Measurements from ENCODE around the gene LEO1.

LEO1 gene

DNA sequence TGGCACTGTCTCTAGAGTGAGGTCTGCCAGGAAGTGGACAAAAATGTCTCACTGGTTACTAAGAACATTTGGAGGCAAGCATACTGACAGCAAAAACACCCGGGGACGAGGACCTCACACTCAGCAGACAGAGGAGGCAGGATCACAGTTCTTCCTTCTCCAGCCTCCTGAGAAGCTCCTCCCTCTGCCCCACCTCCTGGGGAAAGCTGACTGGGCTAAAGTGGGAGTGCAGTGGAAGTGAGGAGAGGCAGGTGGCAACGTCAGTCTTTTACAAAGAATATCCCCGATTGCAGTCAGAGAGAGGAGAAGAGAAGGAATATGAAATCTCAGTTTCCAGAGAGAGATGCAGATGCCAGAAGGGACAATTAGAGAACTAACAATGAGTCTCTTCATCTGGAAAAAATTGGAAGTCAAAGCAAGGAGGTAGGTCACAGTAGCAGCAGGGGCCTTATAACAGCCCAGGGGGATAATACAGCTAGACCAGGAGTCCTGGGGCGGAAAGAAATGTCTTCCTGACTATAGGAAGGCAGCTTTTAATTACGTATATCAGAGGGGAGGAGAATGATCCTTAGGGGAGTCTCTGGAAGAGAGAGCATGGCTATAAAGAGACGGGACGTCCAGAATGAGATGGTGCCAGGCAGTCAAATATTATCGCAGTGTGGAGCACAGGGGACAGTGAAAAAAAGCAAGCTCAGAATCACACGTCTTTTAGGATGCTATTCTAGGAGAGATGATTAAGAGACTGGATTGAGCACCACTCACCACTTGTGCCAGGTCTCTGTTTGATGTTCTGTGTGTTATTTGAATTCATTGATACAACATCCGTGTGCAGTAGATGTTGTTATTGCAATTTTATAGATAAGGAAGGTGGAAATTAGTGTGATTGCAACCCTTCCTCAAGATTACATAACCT, 47.2 kb downstream of the LEO1 start:
- H3K4me2 ChIP-seq (ENCODE audit: low read length, poor library complexity, severe bottlenecking) = no peak overlapping the region

DNA sequence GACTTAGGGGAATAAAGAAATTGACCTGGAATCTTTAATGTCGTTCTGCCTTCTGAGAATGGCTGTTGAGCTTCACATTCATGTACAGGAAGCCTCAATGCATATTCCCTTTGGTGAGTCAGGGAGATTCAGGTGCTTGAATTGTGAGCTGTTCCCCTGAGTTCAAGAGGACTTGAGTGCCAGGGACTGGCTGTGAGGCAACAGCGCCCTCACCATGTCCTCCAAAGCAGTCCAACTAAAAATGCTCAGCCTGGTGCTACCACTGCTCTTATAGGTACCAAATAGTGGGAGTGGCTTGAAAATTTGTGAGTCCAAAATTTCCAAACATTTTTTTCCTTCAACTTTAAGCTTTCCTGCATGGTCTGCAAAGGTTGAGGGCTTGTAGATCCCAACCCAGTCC, 54.1 kb downstream of the LEO1 start:
- H3K27ac ChIP-seq (ENCODE audit: low read length, poor library complexity, severe bottlenecking) = no peak overlapping the region
- no peaks in the 10 kb centered on the region for H3K4me1 ChIP-seq (ENCODE audit: control insufficient read depth, insufficient read depth, low read depth, low read length)
- no peak overlapping the region for H2AFZ ChIP-seq (ENCODE audit: low read depth, low read length)
- H3K4ac ChIP-seq (ENCODE audit: low read depth in 1 of 2, low read length in 2 of 2) = no peak overlapping the region
- H2BK120ac ChIP-seq (ENCODE audit: low read depth, low read length) = no peak overlapping the region
- no peak overlapping the region for H3K23ac ChIP-seq (ENCODE audit: low read length in 2 of 2)
- H2AK5ac ChIP-seq (ENCODE audit: low read length, severe bottlenecking) = no peak overlapping the region
- H2BK15ac ChIP-seq (ENCODE audit: low read depth, poor library complexity, severe bottlenecking) = no peak overlapping the region
- peaks cover 13% of the 10 kb centered on the region for H3K79me1 ChIP-seq (replicated peaks; ENCODE audit: low read length, poor library complexity, severe bottlenecking)
- DNase-seq = peak; percentile 28
- H4K8ac ChIP-seq (ENCODE audit: low read length) = no peak overlapping the region
- no peak overlapping the region for H4K91ac ChIP-seq (ENCODE audit: low read length)
- H3K4me3 ChIP-seq (ENCODE audit: insufficient read depth in 1 of 2, low read depth in 1 of 2, low read length in 2 of 2) = no peak overlapping the region
- H3K9ac ChIP-seq (ENCODE audit: low read length) = no peak overlapping the region
- H3K9me3 ChIP-seq (ENCODE audit: control insufficient read depth, low read length) = no peaks in the 10 kb centered on the region
- WGBS = 47% methylated on average over 1 of the region's 2 CpGs
- H3K4me2 ChIP-seq (ENCODE audit: low read length, poor library complexity, severe bottlenecking) = no peak overlapping the region
- H2BK12ac ChIP-seq (ENCODE audit: low read length in 2 of 2) = no peak overlapping the region
- H3K27me3 ChIP-seq (ENCODE audit: control insufficient read depth in 1 of 2, insufficient read depth in 1 of 2, low read length in 2 of 2) = no peaks in the 10 kb centered on the region
- no peak overlapping the region for H2BK5ac ChIP-seq (ENCODE audit: low read depth, low read length, poor library complexity, severe bottlenecking)
- H3K18ac ChIP-seq (ENCODE audit: low read depth in 1 of 2, low read length in 2 of 2) = no peak overlapping the region
- no peak overlapping the region for H3K14ac ChIP-seq (ENCODE audit: low read length in 2 of 2)
- H3K36me3 ChIP-seq (ENCODE audit: control insufficient read depth in 1 of 2, insufficient read depth in 2 of 2, low read depth in 1 of 2, low read length in 2 of 2) = peaks cover 34 to 78% of the 10 kb centered on the region in 2 experiments

More for the DNA sequence above, 47.2 kb downstream of the LEO1 start:
- peaks cover 2% of the 10 kb centered on the region for H3K4me1 ChIP-seq (ENCODE audit: control insufficient read depth, insufficient read depth, low read depth, low read length)
- no peak overlapping the region for H2BK15ac ChIP-seq (ENCODE audit: low read depth, poor library complexity, severe bottlenecking)
- H3K27me3 ChIP-seq (ENCODE audit: control insufficient read depth in 1 of 2, insufficient read depth in 1 of 2, low read length in 2 of 2) = no peaks in the 10 kb centered on the region
- H3K9me3 ChIP-seq (ENCODE audit: control insufficient read depth, low read length) = no peaks in the 10 kb centered on the region
- peaks cover 30 to 85% of the 10 kb centered on the region in 2 experiments for H3K36me3 ChIP-seq (ENCODE audit: control insufficient read depth in 1 of 2, insufficient read depth in 2 of 2, low read depth in 1 of 2, low read length in 2 of 2)
- no peak overlapping the region for H3K23ac ChIP-seq (ENCODE audit: low read length in 2 of 2)
- H2BK5ac ChIP-seq (ENCODE audit: low read depth, low read length, poor library complexity, severe bottlenecking) = no peak overlapping the region
- no peak overlapping the region for H2AFZ ChIP-seq (ENCODE audit: low read depth, low read length)
- no peak overlapping the region for H3K4ac ChIP-seq (ENCODE audit: low read depth in 1 of 2, low read length in 2 of 2)
- no peak overlapping the region for H2AK5ac ChIP-seq (ENCODE audit: low read length, severe bottlenecking)
- H3K14ac ChIP-seq (ENCODE audit: low read length in 2 of 2) = no peak overlapping the region
- no peak overlapping the region for H3K9ac ChIP-seq (ENCODE audit: low read length)
- 96% methylated on average over 10 of the region's 11 CpGs for WGBS
- no peak overlapping the region for H3K27ac ChIP-seq (ENCODE audit: low read length, poor library complexity, severe bottlenecking)
- H2BK120ac ChIP-seq (ENCODE audit: low read depth, low read length) = no peak overlapping the region
- H4K8ac ChIP-seq (ENCODE audit: low read length) = no peak overlapping the region
- no peak for DNase-seq
- peaks cover 2% of the 10 kb centered on the region for H3K79me1 ChIP-seq (replicated peaks; ENCODE audit: low read length, poor library complexity, severe bottlenecking)
- no peak overlapping the region for H3K18ac ChIP-seq (ENCODE audit: low read depth in 1 of 2, low read length in 2 of 2)
- H4K91ac ChIP-seq (ENCODE audit: low read length) = no peak overlapping the region
- no peak overlapping the region for H2BK12ac ChIP-seq (ENCODE audit: low read length in 2 of 2)
- no peak overlapping the region for H3K4me3 ChIP-seq (ENCODE audit: insufficient read depth in 1 of 2, low read depth in 1 of 2, low read length in 2 of 2)

DNA sequence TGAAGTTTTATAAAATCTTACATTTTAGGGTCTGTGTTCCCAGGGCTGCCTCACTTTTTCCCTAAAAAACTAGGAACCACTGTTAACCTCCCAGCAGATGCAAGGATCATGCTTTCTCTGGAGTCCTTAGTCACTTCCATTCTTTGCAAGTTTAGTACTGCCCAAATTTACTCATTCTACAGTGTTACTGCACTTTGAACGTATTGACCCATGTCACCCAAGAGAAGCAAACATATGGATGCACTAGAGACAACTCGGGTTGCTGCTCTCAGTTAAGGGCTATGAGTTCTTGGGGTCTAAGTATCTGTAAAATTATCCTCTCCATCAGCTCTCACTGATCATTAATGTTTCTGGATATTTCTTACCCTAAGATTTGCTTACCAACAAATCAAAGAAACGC, 59.0 kb downstream of the LEO1 start:
- Histone ChIP-seq H3K9ac (ENCODE audit: low read length) (no peak overlapping the region), H3K18ac (ENCODE audit: low read depth in 1 of 2, low read length in 2 of 2) (no peak overlapping the region), H3K4ac (ENCODE audit: low read depth in 1 of 2, low read length in 2 of 2) (no peak overlapping the region), H3K36me3 (ENCODE audit: control insufficient read depth in 1 of 2, insufficient read depth in 2 of 2, low read depth in 1 of 2, low read length in 2 of 2) (peaks cover 16 to 81% of the 10 kb centered on the region in 2 experiments), H2AK5ac (ENCODE audit: low read length, severe bottlenecking) (no peak overlapping the region), H3K4me2 (ENCODE audit: low read length, poor library complexity, severe bottlenecking) (no peak overlapping the region), H2BK5ac (ENCODE audit: low read depth, low read length, poor library complexity, severe bottlenecking) (no peak overlapping the region), H3K4me1 (ENCODE audit: control insufficient read depth, insufficient read depth, low read depth, low read length) (peaks cover 1% of the 10 kb centered on the region), H2BK120ac (ENCODE audit: low read depth, low read length) (no peak overlapping the region), H2BK12ac (ENCODE audit: low read length in 2 of 2) (no peak overlapping the region), H3K23ac (ENCODE audit: low read length in 2 of 2) (no peak overlapping the region), H3K9me3 (ENCODE audit: control insufficient read depth, low read length) (no peaks in the 10 kb centered on the region), H4K8ac (ENCODE audit: low read length) (no peak overlapping the region), H3K27me3 (ENCODE audit: control insufficient read depth in 1 of 2, insufficient read depth in 1 of 2, low read length in 2 of 2) (no peaks in the 10 kb centered on the region), H3K4me3 (ENCODE audit: insufficient read depth in 1 of 2, low read depth in 1 of 2, low read length in 2 of 2) (no peak overlapping the region), H4K91ac (ENCODE audit: low read length) (no peak overlapping the region), H3K14ac (ENCODE audit: low read length in 2 of 2) (no peak overlapping the region), H2BK15ac (ENCODE audit: low read depth, poor library complexity, severe bottlenecking) (no peak overlapping the region), H3K27ac (ENCODE audit: low read length, poor library complexity, severe bottlenecking) (no peak overlapping the region), H3K79me1 (replicated peaks; ENCODE audit: low read length, poor library complexity, severe bottlenecking) (peaks cover 11% of the 10 kb centered on the region), H2AFZ (ENCODE audit: low read depth, low read length) (no peak overlapping the region)
- WGBS = 100% methylated on average over 1 of the region's 3 CpGs
- DNase-seq = no peak

- Histone ChIP-seq H3K27me3 (ENCODE audit: control insufficient read depth in 1 of 2, insufficient read depth in 1 of 2, low read length in 2 of 2) (no peaks in the 10 kb centered on the region), H3K4me1 (ENCODE audit: control insufficient read depth, insufficient read depth, low read depth, low read length) (peaks cover 1% of the 10 kb centered on the region), H3K4ac (ENCODE audit: low read depth in 1 of 2, low read length in 2 of 2) (no peak overlapping the region), H3K4me3 (ENCODE audit: insufficient read depth in 1 of 2, low read depth in 1 of 2, low read length in 2 of 2) (no peak overlapping the region), H3K36me3 (ENCODE audit: control insufficient read depth in 1 of 2, insufficient read depth in 2 of 2, low read depth in 1 of 2, low read length in 2 of 2) (peaks cover 13 to 78% of the 10 kb centered on the region in 2 experiments), H4K8ac (ENCODE audit: low read length) (no peak overlapping the region), H2BK15ac (ENCODE audit: low read depth, poor library complexity, severe bottlenecking) (no peak overlapping the region), H3K9me3 (ENCODE audit: control insufficient read depth, low read length) (no peaks in the 10 kb centered on the region), H2AFZ (ENCODE audit: low read depth, low read length) (no peak overlapping the region), H3K79me1 (replicated peaks; ENCODE audit: low read length, poor library complexity, severe bottlenecking) (peaks cover 13% of the 10 kb centered on the region), H3K18ac (ENCODE audit: low read depth in 1 of 2, low read length in 2 of 2) (no peak overlapping the region), H4K91ac (ENCODE audit: low read length) (no peak overlapping the region), H3K4me2 (ENCODE audit: low read length, poor library complexity, severe bottlenecking) (no peak overlapping the region), H3K23ac (ENCODE audit: low read length in 2 of 2) (no peak overlapping the region), H2AK5ac (ENCODE audit: low read length, severe bottlenecking) (no peak overlapping the region), H3K9ac (ENCODE audit: low read length) (no peak overlapping the region), H3K27ac (ENCODE audit: low read length, poor library complexity, severe bottlenecking) (no peak overlapping the region), H2BK120ac (ENCODE audit: low read depth, low read length) (no peak overlapping the region), H2BK5ac (ENCODE audit: low read depth, low read length, poor library complexity, severe bottlenecking) (no peak overlapping the region), H2BK12ac (ENCODE audit: low read length in 2 of 2) (no peak overlapping the region), H3K14ac (ENCODE audit: low read length in 2 of 2) (no peak overlapping the region)
- WGBS = no CpG with 5 or more reads among the region's 2 CpGs
- DNase-seq = no peak
Observed at GRCh38 chr15:51909584-51909983, 62.0 kb downstream of the LEO1 start.
